Neural cell (in vitro differentiated cells): ENCODE data around the gene USE1. TPM values are rescaled to one million over a fixed set of nuclear protein-coding genes. Genes with fewer than 3 reads are reported as not detected.

Experiments
- H2AFZ ChIP-seq: fragments of 200-600, 300-800 bp; sonication (generic), shearing (Covaris generic); 2 replicates; pipeline ENCODE4 v1.6.0; 2014; ENCODE audit warnings: low read depth, mild to moderate bottlenecking, antibody characterized with exemption, low read length, moderate library complexity
- H3F3A ChIP-seq: fragments of 200-600 bp; shearing (Covaris generic); 2 replicates; pipeline ENCODE4 v1.6.1; 2016; ENCODE audit warnings: mild to moderate bottlenecking, moderate library complexity, mixed read lengths, antibody characterized with exemption, low read length; ENCODE audit not compliant: insufficient read depth, poor library complexity, severe bottlenecking
- H3K27ac ChIP-seq: fragments of 200-600, 300-800 bp; sonication (generic), shearing (Covaris generic); 2 replicates; pipeline ENCODE4 v1.5.1; 2014; ENCODE audit warnings: mild to moderate bottlenecking, low read length, moderate library complexity
- H3K27me3 ChIP-seq: fragments of 300-800, 200-600 bp; sonication (generic), shearing (Covaris generic); 2 replicates; pipeline ENCODE4 v1.6.0; 2014; ENCODE audit warnings: mild to moderate bottlenecking, low read depth, low read length, moderate library complexity; ENCODE audit not compliant: insufficient read depth
- H3K36me3 ChIP-seq: fragments of 300-800, 200-600 bp; sonication (generic), shearing (Covaris generic); 2 replicates; pipeline ENCODE4 v1.5.1; 2014; ENCODE audit warnings: mild to moderate bottlenecking, antibody characterized with exemption, low read length, moderate library complexity; ENCODE audit not compliant: insufficient read depth
- H3K4me2 ChIP-seq: fragments of 300-800, 200-600 bp; sonication (generic), shearing (Covaris generic); 2 replicates; pipeline ENCODE4 v1.6.0; 2014; ENCODE audit warnings: mild to moderate bottlenecking, low read length
- H3K4me3 ChIP-seq: fragments of 300-800, 200-600 bp; sonication (generic), shearing (Covaris generic); 2 replicates; pipeline ENCODE4 v1.5.1; 2014; ENCODE audit warnings: mild to moderate bottlenecking, low read length, moderate library complexity
- H3K79me2 ChIP-seq: fragments of 200-600 bp; shearing (Covaris generic); replicated peaks from 2 replicates; pipeline ENCODE4 v1.6.0; 2014; ENCODE audit warnings: mild to moderate bottlenecking, low read length, moderate library complexity; ENCODE audit not compliant: insufficient read depth
- H3K9ac ChIP-seq: fragments of 300-800, 200-600 bp; sonication (generic), shearing (Covaris generic); 2 replicates; pipeline ENCODE4 v1.6.1; 2016; ENCODE audit warnings: mild to moderate bottlenecking, low read length, mixed read lengths
- H3K9me2 ChIP-seq: fragments of 200-600 bp; shearing (Covaris generic); 2 replicates; pipeline ENCODE4 v1.6.1; 2016; ENCODE audit warnings: mild to moderate bottlenecking, low read length, mixed read lengths; ENCODE audit not compliant: insufficient read depth
- H3K9me3 ChIP-seq: fragments of 200-600, 300-800 bp; sonication (generic), shearing (Covaris generic); 2 replicates; pipeline ENCODE4 v1.6.1; 2016; ENCODE audit warnings: mild to moderate bottlenecking, mixed run types, low read length, moderate library complexity, mixed read lengths
- H4K20me1 ChIP-seq: fragments of 200-600 bp; shearing (Covaris generic); 2 replicates; pipeline ENCODE4 v1.6.1; 2016; ENCODE audit warnings: mild to moderate bottlenecking, mixed run types; ENCODE audit not compliant: insufficient read depth
- CTCF ChIP-seq: fragments of 450-650 bp; IDR thresholded peaks from 2 replicates; pipeline ENCODE4 v1.5.1; 2014; ENCODE audit warnings: antibody characterized with exemption, mild to moderate bottlenecking, moderate library complexity; ENCODE audit not compliant: poor library complexity, severe bottlenecking
- EP300 ChIP-seq: fragments of 450-650 bp; conservative IDR thresholded peaks from 2 replicates; pipeline ENCODE4 v1.6.1; 2014; ENCODE audit warnings: antibody characterized with exemption, mild to moderate bottlenecking, moderate library complexity; ENCODE audit not compliant: poor library complexity, severe bottlenecking
- EZH2 ChIP-seq: fragments of 200-600, 300-800 bp; shearing (Covaris generic), sonication (generic); IDR thresholded peaks from 2 replicates; pipeline ENCODE4 v1.6.1; 2014; ENCODE audit warnings: antibody characterized with exemption, low read length, borderline replicate concordance, mild to moderate bottlenecking; ENCODE audit not compliant: insufficient read depth, poor library complexity, severe bottlenecking
- MXI1 ChIP-seq: fragments of 450-650 bp; conservative IDR thresholded peaks from 2 replicates; pipeline ENCODE4 v1.6.1; 2014; ENCODE audit warnings: antibody characterized with exemption, mild to moderate bottlenecking; ENCODE audit not compliant: poor library complexity, severe bottlenecking
- POLR2AphosphoS5 ChIP-seq: IDR thresholded peaks from 2 replicates; pipeline ENCODE4 v1.6.1; 2012
- RAD21 ChIP-seq: fragments of 450-650 bp; conservative IDR thresholded peaks from 2 replicates; pipeline ENCODE4 v1.6.1; 2014; ENCODE audit warnings: antibody characterized with exemption, mild to moderate bottlenecking, moderate library complexity
- REST ChIP-seq: IDR thresholded peaks from 2 replicates; pipeline ENCODE4 v1.6.1; 2012; ENCODE audit warnings: borderline replicate concordance
- SMC3 ChIP-seq: fragments of 450-650 bp; conservative IDR thresholded peaks from 2 replicates; pipeline ENCODE4 v1.6.1; 2014; ENCODE audit warnings: antibody characterized with exemption, mild to moderate bottlenecking, moderate library complexity; ENCODE audit not compliant: poor library complexity
- TAF1 ChIP-seq: IDR thresholded peaks from 2 replicates; pipeline ENCODE4 v1.6.1; 2012; ENCODE audit warnings: low read depth
- polyA plus RNA-seq: library from polyadenylated mRNA; depleted of rRNA; stranded (reverse); fragments of >200 nt; gene quantifications from 2 replicates; pipeline ENCODE4 v1.2.3, GENCODE V29; 2014

USE1 gene
- polyA plus RNA-seq, 1 donor from 2014 or later, result 20.4 TPM

GRCh38 chr19:17192751-17193150, 22.4 kb upstream of the USE1 start:
- Histone ChIP-seq H3F3A (no peaks in the 10 kb centered on the region), H3K9ac (no peak overlapping the region), H3K9me3 (no peaks in the 10 kb centered on the region), H3K9me2 (no peaks in the 10 kb centered on the region), H3K4me2 (no peak overlapping the region), H3K36me3 (no peaks in the 10 kb centered on the region), H3K27ac (no peak overlapping the region), H4K20me1 (no peaks in the 10 kb centered on the region), H3K79me2 (no peaks in the 10 kb centered on the region), H2AFZ (no peak overlapping the region), H3K4me3 (no peak overlapping the region), H3K27me3 (no peaks in the 10 kb centered on the region)
- TF ChIP-seq TAF1 (no peak), REST (no peak), MXI1 (no peak), CTCF (no peak)

GRCh38 chr19:17194608-17195007, 20.5 kb upstream of the USE1 start:
- H3K36me3 ChIP-seq, result no peaks in the 10 kb centered on the region
- H3K9me2 ChIP-seq, result no peaks in the 10 kb centered on the region
- no peaks in the 10 kb centered on the region for H3K79me2 ChIP-seq
- no peaks in the 10 kb centered on the region for H3K27me3 ChIP-seq
- no peak overlapping the region for H3K27ac ChIP-seq
- no peaks in the 10 kb centered on the region for H3F3A ChIP-seq
- H3K9me3 ChIP-seq, result no peaks in the 10 kb centered on the region
- H3K4me3 ChIP-seq, result no peak overlapping the region
- TF ChIP-seq CTCF (no peak), EP300 (no peak), POLR2AphosphoS5 (no peak), TAF1 (no peak), MXI1 (no peak), SMC3 (no peak), REST (no peak), EZH2 (no peak), RAD21 (no peak)
- no peaks in the 10 kb centered on the region for H4K20me1 ChIP-seq
- H3K4me2 ChIP-seq, result no peak overlapping the region
- no peak overlapping the region for H3K9ac ChIP-seq
- no peak overlapping the region for H2AFZ ChIP-seq
